ENCODE data around the gene RBM4. TPM values are rescaled to one million over a fixed set of nuclear protein-coding genes. Genes with fewer than 3 reads are reported as not detected.

The RBM4 gene
- total and polyA plus RNA-seq, 2 donors (not counting 1 experiment from before 2014, with no cell fraction given) = 125 to 199 TPM

DNA sequence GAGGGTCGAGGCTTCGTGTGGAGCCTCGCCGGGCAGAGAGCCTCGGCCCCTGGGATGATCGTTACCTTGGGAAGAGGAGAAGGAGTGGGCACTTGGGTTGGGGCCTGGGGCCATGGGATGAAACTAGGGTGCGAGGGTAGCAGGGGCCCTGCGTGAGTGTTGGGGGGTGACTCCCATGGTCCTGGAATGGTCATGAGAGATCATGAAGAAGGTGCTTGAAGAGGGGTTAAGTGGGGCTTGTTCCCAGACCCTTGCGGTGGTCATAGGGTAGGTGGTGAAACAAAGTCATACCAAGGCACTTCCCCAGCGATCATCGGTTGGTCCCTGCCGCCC, 45.2 kb upstream of the RBM4 start:
- ChIA-PET CTCF (interaction anchor here (0.9 to 5.9 kb wide), 10 partner anchors 14 to 84 kb away, joined by 3 to 46 read pairs (median 8); partner anchors contain the start of genes RBM14, RBM4 and RBM4B), POLR2A (interaction anchor here (1.1 to 2.2 kb wide), 6 partner anchors 14 to 84 kb away, joined by 4 to 17 read pairs (median 6); partner anchors contain the start of genes RBM14, RBM4 and RBM4B)
- peaks cover 63% of the 10 kb centered on the region for H3K79me2 ChIP-seq (ENCODE audit: control insufficient read depth, insufficient read depth, low read length)
- H3K27me3 ChIP-seq (replicated peaks in 1 of 4; ENCODE audit: control extremely low read depth in 1 of 4, control insufficient read depth in 3 of 4, insufficient read depth in 4 of 4, low read length in 3 of 4) = no peaks in the 10 kb centered on the region
- H3K9me3 ChIP-seq (ENCODE audit: control extremely low read depth in 1 of 3, control insufficient read depth in 2 of 3, insufficient read depth in 1 of 3, low read length in 2 of 3) = no peaks in the 10 kb centered on the region
- peak overlapping the region; percentile 96 for H3K4me2 ChIP-seq (replicated peaks; ENCODE audit: low read depth, low read length, poor library complexity, severe bottlenecking)
- H3K36me3 ChIP-seq (replicated peaks in 1 of 2; ENCODE audit: control extremely low read depth in 1 of 2, control insufficient read depth in 1 of 2, extremely low read depth in 1 of 2, insufficient read depth in 2 of 2, low read length in 1 of 2) = peaks cover 0 to 4% of the 10 kb centered on the region in 2 experiments
- Mint-ChIP-seq H3K27me3 (no peaks in the 10 kb centered on the region), H3K4me1 (peaks cover 41% of the 10 kb centered on the region), H3K4me3 (peak overlapping the region; percentile 100), H3K9me3 (ENCODE audit: insufficient read depth) (no peaks in the 10 kb centered on the region), H3K27ac (peak overlapping the region; percentile 99)
- 9% methylated on average over 12 of the region's 12 CpGs for WGBS (ENCODE audit: insufficient coverage)
- peak overlapping the region; percentile 89 for H3K9ac ChIP-seq (ENCODE audit: low read length)
- peak overlapping the region; percentile 96 for H2AFZ ChIP-seq (ENCODE audit: insufficient read depth, low read depth, low read length, poor library complexity, severe bottlenecking)
- intact Hi-C loops (cut with micrococcal nuclease) = loop anchor here (1.0 to 5.0 kb wide), 6 partner anchors 15 to 85 kb away; partner anchors contain the start of genes ACTN3, RBM14, RBM4 and ZDHHC24
- peaks cover 28 to 29% of the 10 kb centered on the region in 2 donors for H3K4me1 ChIP-seq (ENCODE audit: control insufficient read depth in 2 of 2, insufficient read depth in 2 of 2, low read length in 2 of 2)
- ATAC-seq (ENCODE audit: low read depth) = no peak
- H3K27ac ChIP-seq (ENCODE audit: low read length in 2 of 2) = peak overlapping the region; percentile 61 to 86
- H4K20me1 ChIP-seq (ENCODE audit: control insufficient read depth, insufficient read depth, low read length, poor library complexity, severe bottlenecking) = no peaks in the 10 kb centered on the region
- H3K4me3 ChIP-seq (ENCODE audit: control extremely low read depth in 1 of 5, extremely low read depth in 1 of 5, insufficient read depth in 1 of 5, low read depth in 2 of 5, low read length in 4 of 5) = peak overlapping the region; percentile 63 to 84 (median 77)
- TF ChIP-seq EZH2 (IDR thresholded peaks at IDR 0.05; ENCODE audit: borderline replicate concordance, insufficient read depth, low read depth, low read length, poor library complexity, severe bottlenecking) = no peak
- TF ChIP-seq, protein P1, sequence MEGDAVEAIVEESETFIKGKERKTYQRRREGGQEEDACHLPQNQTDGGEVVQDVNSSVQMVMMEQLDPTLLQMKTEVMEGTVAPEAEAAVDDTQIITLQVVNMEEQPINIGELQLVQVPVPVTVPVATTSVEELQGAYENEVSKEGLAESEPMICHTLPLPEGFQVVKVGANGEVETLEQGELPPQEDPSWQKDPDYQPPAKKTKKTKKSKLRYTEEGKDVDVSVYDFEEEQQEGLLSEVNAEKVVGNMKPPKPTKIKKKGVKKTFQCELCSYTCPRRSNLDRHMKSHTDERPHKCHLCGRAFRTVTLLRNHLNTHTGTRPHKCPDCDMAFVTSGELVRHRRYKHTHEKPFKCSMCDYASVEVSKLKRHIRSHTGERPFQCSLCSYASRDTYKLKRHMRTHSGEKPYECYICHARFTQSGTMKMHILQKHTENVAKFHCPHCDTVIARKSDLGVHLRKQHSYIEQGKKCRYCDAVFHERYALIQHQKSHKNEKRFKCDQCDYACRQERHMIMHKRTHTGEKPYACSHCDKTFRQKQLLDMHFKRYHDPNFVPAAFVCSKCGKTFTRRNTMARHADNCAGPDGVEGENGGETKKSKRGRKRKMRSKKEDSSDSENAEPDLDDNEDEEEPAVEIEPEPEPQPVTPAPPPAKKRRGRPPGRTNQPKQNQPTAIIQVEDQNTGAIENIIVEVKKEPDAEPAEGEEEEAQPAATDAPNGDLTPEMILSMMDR (IDR thresholded peaks at IDR 0.05) = no peak
- DNase-seq = no peak

DNA sequence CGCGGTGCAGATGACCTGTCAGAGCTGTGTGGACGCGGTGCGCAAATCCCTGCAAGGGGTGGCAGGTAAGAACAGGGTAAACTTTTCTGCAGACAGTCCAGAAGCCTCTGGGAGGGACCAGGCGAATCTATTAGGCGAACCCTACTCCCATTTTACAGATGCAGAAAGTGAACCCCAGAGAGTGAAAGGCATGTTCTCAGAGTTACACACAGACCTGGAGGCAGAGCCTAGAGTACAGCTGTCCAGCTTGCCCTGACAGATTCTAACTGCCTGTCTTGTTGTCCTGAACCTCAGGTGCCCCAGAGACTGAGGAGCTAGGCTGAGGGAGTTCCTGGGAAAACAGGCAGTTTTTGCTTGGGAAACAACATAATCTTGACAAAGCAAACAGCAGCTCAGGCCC, 44.9 kb upstream of the RBM4 start:
- H2AFZ ChIP-seq (ENCODE audit: insufficient read depth, low read depth, low read length, poor library complexity, severe bottlenecking) = peak overlapping the region; percentile 96
- DNase-seq (no peak), ATAC-seq (ENCODE audit: low read depth) (no peak)
- H3K27me3 ChIP-seq (replicated peaks in 1 of 4; ENCODE audit: control extremely low read depth in 1 of 4, control insufficient read depth in 3 of 4, insufficient read depth in 4 of 4, low read length in 3 of 4) = no peaks in the 10 kb centered on the region
- peak overlapping the region; percentile 89 for H3K9ac ChIP-seq (ENCODE audit: low read length)
- peak overlapping the region; percentile 61 to 86 for H3K27ac ChIP-seq (ENCODE audit: low read length in 2 of 2)
- intact Hi-C loops (cut with micrococcal nuclease) = loop anchor here (1.0 to 5.0 kb wide), 6 partner anchors 15 to 85 kb away; partner anchors contain the start of genes ACTN3, RBM14, RBM4 and ZDHHC24
- ChIA-PET POLR2A (interaction anchor here (0.7 to 1.9 kb wide), 4 partner anchors 14 to 44 kb away, joined by 3 to 14 read pairs (median 6); partner anchors contain the start of genes RBM14 and RBM4), CTCF (interaction anchor here (0.9 to 5.9 kb wide), 8 partner anchors 12 to 84 kb away, joined by 3 to 46 read pairs (median 8); partner anchors contain the start of genes RBM14, RBM4 and RBM4B)
- H3K4me1 ChIP-seq (ENCODE audit: control insufficient read depth in 2 of 2, insufficient read depth in 2 of 2, low read length in 2 of 2) = peaks cover 28 to 29% of the 10 kb centered on the region in 2 donors
- H3K9me3 Mint-ChIP-seq (ENCODE audit: insufficient read depth) = no peaks in the 10 kb centered on the region
- TF ChIP-seq, protein P1 (IDR thresholded peaks at IDR 0.05) = no peak
- TF ChIP-seq EZH2 (IDR thresholded peaks at IDR 0.05; ENCODE audit: borderline replicate concordance, insufficient read depth, low read depth, low read length, poor library complexity, severe bottlenecking) = no peak
- H3K79me2 ChIP-seq (ENCODE audit: control insufficient read depth, insufficient read depth, low read length) = peaks cover 63% of the 10 kb centered on the region
- H3K4me3 ChIP-seq (ENCODE audit: control extremely low read depth in 1 of 5, extremely low read depth in 1 of 5, insufficient read depth in 1 of 5, low read depth in 2 of 5, low read length in 4 of 5) = peak overlapping the region; percentile 63 to 84 (median 77)
- WGBS (ENCODE audit: insufficient coverage) = 67% methylated on average over 7 of the region's 7 CpGs
- peaks cover 44% of the 10 kb centered on the region for H3K4me1 Mint-ChIP-seq
- peak overlapping the region; percentile 96 for H3K4me2 ChIP-seq (replicated peaks; ENCODE audit: low read depth, low read length, poor library complexity, severe bottlenecking)
- no peaks in the 10 kb centered on the region for H3K9me3 ChIP-seq (ENCODE audit: control extremely low read depth in 1 of 3, control insufficient read depth in 2 of 3, insufficient read depth in 1 of 3, low read length in 2 of 3)
- peak overlapping the region; percentile 99 for H3K27ac Mint-ChIP-seq
- H3K27me3 Mint-ChIP-seq = no peaks in the 10 kb centered on the region
- no peaks in the 10 kb centered on the region for H4K20me1 ChIP-seq (ENCODE audit: control insufficient read depth, insufficient read depth, low read length, poor library complexity, severe bottlenecking)
- peak overlapping the region; percentile 100 for H3K4me3 Mint-ChIP-seq
- peaks cover 0 to 4% of the 10 kb centered on the region in 2 experiments for H3K36me3 ChIP-seq (replicated peaks in 1 of 2; ENCODE audit: control extremely low read depth in 1 of 2, control insufficient read depth in 1 of 2, extremely low read depth in 1 of 2, insufficient read depth in 2 of 2, low read length in 1 of 2)
